GM23248 (cell line): ENCODE results near the gene FBXO10.

Experiments used
- EZH2 ChIP-seq: fragments of 200-600 bp; sonication (generic); IDR thresholded peaks from 2 replicates; pipeline ENCODE4 v1.6.1; 2018; ENCODE audit warnings: antibody characterized with exemption, mild to moderate bottlenecking; ENCODE audit not compliant: insufficient read depth, poor library complexity, severe bottlenecking
- EZH2phosphoT487 ChIP-seq: fragments of 200-600 bp; sonication (generic); IDR thresholded peaks from 2 replicates; pipeline ENCODE4 v1.6.1; 2018; ENCODE audit warnings: antibody characterized with exemption, moderate library complexity, mild to moderate bottlenecking, low read depth; ENCODE audit not compliant: insufficient read depth

DNA sequence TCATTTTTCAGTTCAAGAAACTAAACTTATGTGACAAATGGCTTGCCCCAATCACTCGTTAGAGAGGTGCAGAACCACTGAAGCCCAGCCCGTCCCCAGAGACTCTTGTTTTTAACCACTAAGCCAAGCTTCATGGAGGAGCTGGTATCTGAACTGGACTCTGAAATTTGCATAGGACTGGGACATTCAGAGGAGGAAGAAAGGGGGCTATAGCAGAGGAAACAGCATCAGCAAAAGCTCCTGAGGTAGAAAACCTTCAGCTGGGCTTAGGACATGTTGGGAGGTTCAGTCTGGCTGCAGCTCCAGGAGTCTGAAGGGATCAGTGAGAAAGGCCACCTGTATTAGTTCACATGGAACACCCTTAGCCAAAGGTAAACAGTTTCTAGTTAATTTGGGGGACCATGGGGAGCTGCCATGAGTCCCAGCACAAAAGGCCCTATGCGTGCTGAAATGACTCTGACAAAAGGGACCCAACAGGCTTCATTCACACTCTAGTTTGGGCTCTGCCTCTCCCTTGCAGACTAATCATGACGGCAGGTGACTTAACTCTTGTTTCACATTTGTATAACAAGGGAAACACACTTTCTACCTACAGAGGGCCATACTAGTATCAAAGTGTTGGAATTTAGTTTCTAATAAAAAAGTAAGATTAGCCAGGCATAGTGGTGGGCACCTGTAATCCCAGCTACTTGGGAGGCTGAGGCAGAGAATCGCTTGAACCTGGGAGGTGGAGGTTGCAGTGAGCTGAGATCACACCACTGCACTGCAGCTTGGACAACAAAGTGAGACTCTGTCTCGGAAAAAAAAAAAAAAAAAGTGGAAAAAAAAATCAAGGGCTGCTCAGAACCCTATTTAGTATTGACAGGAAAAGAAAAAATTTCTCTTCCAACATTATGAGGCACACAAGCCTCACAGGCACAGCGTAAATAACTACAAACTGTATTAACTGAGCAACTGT is 10.2 kb downstream of the FBXO10 start:
- TF ChIP-seq EZH2 (no peak), EZH2phosphoT487 (no peak)
